HEK293 (cell line): Measurements from ENCODE around the gene ROR2.

Experiments used
- GFI1B ChIP-seq: fragments of 450-650 bp; formaldehyde crosslinking; IDR thresholded peaks from 2 replicates; pipeline ENCODE4 v1.5.1; 2016; ENCODE audit warnings: missing biosample characterization, missing genetic modification characterization
- REPIN1 ChIP-seq: fragments of 450-650 bp; formaldehyde crosslinking; IDR thresholded peaks from 2 replicates; pipeline ENCODE4 v1.5.1; 2017; ENCODE audit warnings: missing biosample characterization, missing genetic modification characterization, low read depth
- YY1 ChIP-seq: fragments of 450-650 bp; formaldehyde crosslinking; IDR thresholded peaks from 2 replicates; pipeline ENCODE4 v1.5.1; 2018; ENCODE audit warnings: missing biosample characterization, missing genetic modification characterization
- ZFP69B ChIP-seq: fragments of 450-650 bp; formaldehyde crosslinking; IDR thresholded peaks from 2 replicates; pipeline ENCODE4 v1.5.1; 2016; ENCODE audit warnings: missing biosample characterization, missing genetic modification characterization
- ZNF302 ChIP-seq: fragments of 450-650 bp; formaldehyde crosslinking; IDR thresholded peaks from 2 replicates; pipeline ENCODE4 v1.5.1; 2016; ENCODE audit warnings: missing biosample characterization, missing genetic modification characterization, low read depth
- ZNF529 ChIP-seq: fragments of 450-650 bp; formaldehyde crosslinking; IDR thresholded peaks from 2 replicates; pipeline ENCODE4 v1.5.1; 2017; ENCODE audit warnings: missing genetic modification characterization, missing biosample characterization; ENCODE audit not compliant: insufficient replicate concordance
- ZNF530 ChIP-seq: fragments of 450-650 bp; formaldehyde crosslinking; IDR thresholded peaks from 2 replicates; pipeline ENCODE4 v1.5.1; 2016; ENCODE audit warnings: low read depth, missing biosample characterization, missing genetic modification characterization
- ZNF791 ChIP-seq: fragments of 450-650 bp; formaldehyde crosslinking; IDR thresholded peaks from 2 replicates; pipeline ENCODE4 v1.5.1; 2016; ENCODE audit warnings: missing biosample characterization, missing genetic modification characterization
- TF ChIP-seq, protein P1 (sequence below): fragments of 450-650 bp; formaldehyde crosslinking; IDR thresholded peaks from 2 replicates; pipeline ENCODE4 v1.5.1; 2016; ENCODE audit warnings: missing biosample characterization, missing genetic modification characterization
- TF ChIP-seq, protein P2 (sequence below): fragments of 450-650 bp; formaldehyde crosslinking; IDR thresholded peaks from 2 replicates; pipeline ENCODE4 v1.5.1; 2016; ENCODE audit warnings: missing biosample characterization, missing genetic modification characterization

- TF ChIP-seq GFI1B (no peak), ZNF302 (tag by site-specific recombination) (no peak), ZFP69B (no peak), ZNF791 (tag by site-specific recombination) (no peak), ZNF530 (tag by site-specific recombination) (no peak), YY1 (no peak), REPIN1 (no peak), ZNF529 (no peak)
- TF ChIP-seq, protein P1, sequence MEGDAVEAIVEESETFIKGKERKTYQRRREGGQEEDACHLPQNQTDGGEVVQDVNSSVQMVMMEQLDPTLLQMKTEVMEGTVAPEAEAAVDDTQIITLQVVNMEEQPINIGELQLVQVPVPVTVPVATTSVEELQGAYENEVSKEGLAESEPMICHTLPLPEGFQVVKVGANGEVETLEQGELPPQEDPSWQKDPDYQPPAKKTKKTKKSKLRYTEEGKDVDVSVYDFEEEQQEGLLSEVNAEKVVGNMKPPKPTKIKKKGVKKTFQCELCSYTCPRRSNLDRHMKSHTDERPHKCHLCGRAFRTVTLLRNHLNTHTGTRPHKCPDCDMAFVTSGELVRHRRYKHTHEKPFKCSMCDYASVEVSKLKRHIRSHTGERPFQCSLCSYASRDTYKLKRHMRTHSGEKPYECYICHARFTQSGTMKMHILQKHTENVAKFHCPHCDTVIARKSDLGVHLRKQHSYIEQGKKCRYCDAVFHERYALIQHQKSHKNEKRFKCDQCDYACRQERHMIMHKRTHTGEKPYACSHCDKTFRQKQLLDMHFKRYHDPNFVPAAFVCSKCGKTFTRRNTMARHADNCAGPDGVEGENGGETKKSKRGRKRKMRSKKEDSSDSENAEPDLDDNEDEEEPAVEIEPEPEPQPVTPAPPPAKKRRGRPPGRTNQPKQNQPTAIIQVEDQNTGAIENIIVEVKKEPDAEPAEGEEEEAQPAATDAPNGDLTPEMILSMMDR (tag by site-specific recombination): no peak
- TF ChIP-seq, protein P2, sequence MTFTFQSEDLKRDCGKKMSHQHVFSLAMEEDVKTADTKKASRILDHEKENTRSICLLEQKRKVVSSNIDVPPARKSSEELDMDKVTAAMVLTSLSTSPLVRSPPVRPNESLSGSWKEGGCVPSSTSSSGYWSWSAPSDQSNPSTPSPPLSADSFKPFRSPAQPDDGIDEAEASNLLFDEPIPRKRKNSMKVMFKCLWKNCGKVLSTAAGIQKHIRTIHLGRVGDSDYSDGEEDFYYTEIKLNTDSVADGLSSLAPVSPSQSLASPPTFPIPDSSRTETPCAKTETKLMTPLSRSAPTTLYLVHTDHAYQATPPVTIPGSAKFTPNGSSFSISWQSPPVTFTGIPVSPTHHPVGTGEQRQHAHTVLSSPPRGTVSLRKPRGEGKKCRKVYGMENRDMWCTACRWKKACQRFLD (tag by site-specific recombination): no peak
Measured at GRCh38 chr9:91985692-91986091, 35.7 kb upstream of the ROR2 start.
